Suprapubic skin (tissue), 4 donors: ENCODE results near the gene INPP5B. TPM values are rescaled to one million over a fixed set of nuclear protein-coding genes. Genes with fewer than 3 reads are reported as not detected.
A peak's percentile ranks its signal among the peaks of the same experiment; 100 is the strongest.
"Not testable (repeated sequence)": the region's sequence is repeated elsewhere in the genome, so short reads cannot be mapped to it uniquely, and the experiment has no call there.

Source experiments
- DNase-seq, 2 donors: peaks; one replicate each; pipeline ENCODE4 v3.0.0-alpha.2; 2019; ENCODE audit warnings: low spot score in 2 of 2
- H3K27ac ChIP-seq: fragments of 200-600 bp; sonication (generic); one replicate; pipeline ENCODE4 v1.5.1; 2019
- H3K27me3 ChIP-seq: fragments of 200-600 bp; sonication (generic); one replicate; pipeline ENCODE4 v1.5.1; 2019
- H3K36me3 ChIP-seq: fragments of 200-600 bp; sonication (generic); one replicate; pipeline ENCODE4 v1.5.1; 2019
- H3K4me1 ChIP-seq: fragments of 200-600 bp; sonication (generic); one replicate; pipeline ENCODE4 v1.5.1; 2019
- H3K4me3 ChIP-seq: fragments of 200-600 bp; sonication (generic); one replicate; pipeline ENCODE4 v1.5.1; 2019; ENCODE audit warnings: mild to moderate bottlenecking
- H3K9me3 ChIP-seq: fragments of 200-600 bp; sonication (generic); one replicate; pipeline ENCODE4 v1.5.1; 2019
- EP300 ChIP-seq: sonication (generic); formaldehyde crosslinking; IDR thresholded peaks from one replicate; pipeline ENCODE4 v1.6.1; 2017; ENCODE audit warnings: antibody characterized with exemption
- POLR2A ChIP-seq, 2 donors: fragments of 450-650 bp; IDR thresholded peaks; one replicate each; pipeline ENCODE4 v1.6.1; 2017; ENCODE audit warnings: antibody characterized with exemption in 2 of 2, mild to moderate bottlenecking in 2 of 2, moderate library complexity in 2 of 2
- POLR2AphosphoS5 ChIP-seq, 3 donors: sonication (generic); formaldehyde crosslinking; IDR thresholded peaks; one replicate each; pipeline ENCODE4 v1.6.1; 2017; ENCODE audit warnings: antibody characterized with exemption in 3 of 3
- WGBS: methylation state at CpG from one replicate; pipeline ENCODE4 v1.1.5; 2018; 5-methylcytosine and 5-hydroxymethylcytosine counted together
- total RNA-seq, 4 donors: library from RNA; depleted of rRNA; stranded (reverse); fragments of >200 nt; gene quantifications; one replicate each; pipeline ENCODE4 v1.1.0, GENCODE V29; 2016
- TF ChIP-seq, protein P1 (sequence below), 2 donors: fragments of 200-600 bp in 1 of 2; fragments of 450-650 bp in 1 of 2; sonication (generic) in 1 of 2; IDR thresholded peaks; one replicate each; pipeline ENCODE4 v1.5.1; 2016 to 2019; ENCODE audit warnings: antibody characterized with exemption in 2 of 2, mild to moderate bottlenecking in 1 of 2, moderate library complexity in 1 of 2

INPP5B gene
- total RNA-seq, 4 donors from 2014 or later: 14.0 to 30.9 (median 17.9) TPM

DNA sequence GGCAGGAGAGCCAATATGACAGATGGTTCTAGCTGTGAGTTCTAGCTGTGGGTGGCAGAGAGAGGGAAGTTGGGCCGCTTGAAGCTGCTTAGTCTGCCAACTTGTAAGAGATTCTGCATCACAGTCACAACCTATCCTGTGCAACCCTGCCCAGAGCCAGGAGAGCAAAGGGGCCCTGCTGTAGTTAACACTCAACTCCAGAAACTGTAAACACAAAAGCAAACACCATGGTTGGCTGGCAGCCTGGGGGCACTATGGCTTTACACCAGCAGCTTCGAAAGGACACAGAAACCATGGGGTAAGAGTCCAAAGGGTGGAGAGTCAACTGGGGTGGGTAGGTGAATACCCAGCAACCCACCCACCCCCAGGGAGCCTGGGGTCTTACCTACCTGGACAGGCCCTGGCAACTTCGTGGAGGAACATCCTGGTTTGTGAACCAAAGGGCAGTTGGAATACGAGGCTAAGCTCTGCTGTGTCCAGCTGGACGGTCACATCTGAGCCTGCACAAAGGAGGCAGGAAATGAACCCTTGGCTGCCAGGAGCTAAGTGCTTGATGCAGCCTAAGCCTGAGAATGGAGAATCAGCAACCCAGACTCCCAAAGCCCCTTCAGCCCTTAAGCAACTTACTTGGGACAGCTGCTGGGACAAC, 6.4 kb downstream of the INPP5B start:
- WGBS: 89% methylated on average over 4 of the region's 5 CpGs
- H3K27ac ChIP-seq: no peak overlapping the region
- peaks cover 2% of the 10 kb centered on the region for H3K4me1 ChIP-seq
- H3K27me3 ChIP-seq: no peaks in the 10 kb centered on the region
- H3K4me3 ChIP-seq: no peak overlapping the region
- no peak for DNase-seq
- TF ChIP-seq, protein P1, sequence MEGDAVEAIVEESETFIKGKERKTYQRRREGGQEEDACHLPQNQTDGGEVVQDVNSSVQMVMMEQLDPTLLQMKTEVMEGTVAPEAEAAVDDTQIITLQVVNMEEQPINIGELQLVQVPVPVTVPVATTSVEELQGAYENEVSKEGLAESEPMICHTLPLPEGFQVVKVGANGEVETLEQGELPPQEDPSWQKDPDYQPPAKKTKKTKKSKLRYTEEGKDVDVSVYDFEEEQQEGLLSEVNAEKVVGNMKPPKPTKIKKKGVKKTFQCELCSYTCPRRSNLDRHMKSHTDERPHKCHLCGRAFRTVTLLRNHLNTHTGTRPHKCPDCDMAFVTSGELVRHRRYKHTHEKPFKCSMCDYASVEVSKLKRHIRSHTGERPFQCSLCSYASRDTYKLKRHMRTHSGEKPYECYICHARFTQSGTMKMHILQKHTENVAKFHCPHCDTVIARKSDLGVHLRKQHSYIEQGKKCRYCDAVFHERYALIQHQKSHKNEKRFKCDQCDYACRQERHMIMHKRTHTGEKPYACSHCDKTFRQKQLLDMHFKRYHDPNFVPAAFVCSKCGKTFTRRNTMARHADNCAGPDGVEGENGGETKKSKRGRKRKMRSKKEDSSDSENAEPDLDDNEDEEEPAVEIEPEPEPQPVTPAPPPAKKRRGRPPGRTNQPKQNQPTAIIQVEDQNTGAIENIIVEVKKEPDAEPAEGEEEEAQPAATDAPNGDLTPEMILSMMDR (IDR thresholded peaks at IDR 0.05): no peak
- no peak for TF ChIP-seq EP300
- no peak for TF ChIP-seq POLR2AphosphoS5 (IDR thresholded peaks at IDR 0.05)
- no peak for TF ChIP-seq POLR2A (IDR thresholded peaks at IDR 0.05)
- H3K9me3 ChIP-seq: no peaks in the 10 kb centered on the region
- H3K36me3 ChIP-seq: peaks cover 29% of the 10 kb centered on the region

- not testable (repeated sequence) for DNase-seq, H3K9me3 ChIP-seq, H3K4me3 ChIP-seq, H3K27me3 ChIP-seq, H3K4me1 ChIP-seq, H3K27ac ChIP-seq
- peaks cover 18% of the 10 kb centered on the region for H3K36me3 ChIP-seq
- WGBS: 94% methylated on average over 14 of the region's 14 CpGs
Measured at GRCh38 chr1:37936760-37937159, 10.1 kb downstream of the INPP5B start.

GRCh38 chr1:37932759-37933158, 14.1 kb downstream of the INPP5B start:
- Histone ChIP-seq H3K4me3 (no peak overlapping the region), H3K4me1 (peaks cover 22% of the 10 kb centered on the region), H3K27ac (no peak overlapping the region), H3K36me3 (peaks cover 3% of the 10 kb centered on the region), H3K27me3 (no peaks in the 10 kb centered on the region), H3K9me3 (no peaks in the 10 kb centered on the region)
- TF ChIP-seq, protein P1 (IDR thresholded peaks at IDR 0.05): no peak
- no peak for TF ChIP-seq POLR2AphosphoS5 (IDR thresholded peaks at IDR 0.05)
- DNase-seq: no peak
- whole genome bisulfite sequencing: 79% methylated on average over 4 of the region's 4 CpGs

- H3K9me3 ChIP-seq: no peaks in the 10 kb centered on the region
Measured at GRCh38 chr1:37931361-37932158, 15.3 kb downstream of the INPP5B start.

DNA sequence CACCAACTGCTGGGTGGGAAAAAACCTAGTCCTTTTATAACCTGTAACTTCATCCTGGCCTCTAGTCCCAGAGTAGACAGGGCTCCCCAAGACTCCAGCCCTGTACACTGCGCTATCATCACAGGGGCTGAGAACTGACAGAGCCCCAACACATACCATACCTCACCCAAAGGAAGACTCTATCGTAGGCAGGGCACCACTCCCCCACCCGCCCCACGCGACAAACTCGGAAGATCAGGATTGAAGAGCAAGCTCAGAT, 15.8 kb downstream of the INPP5B start:
- TF ChIP-seq, protein P1 (IDR thresholded peaks at IDR 0.05): no peak
- TF ChIP-seq POLR2AphosphoS5 (IDR thresholded peaks at IDR 0.05): no peak
- no peaks in the 10 kb centered on the region for H3K27me3 ChIP-seq
- 10% methylated on average over 5 of the region's 6 CpGs for WGBS

More at GRCh38 chr1:37931361-37932158, 15.3 kb downstream of the INPP5B start:
- no peak for TF ChIP-seq EP300
- no peak for TF ChIP-seq POLR2AphosphoS5 (IDR thresholded peaks at IDR 0.05)
- TF ChIP-seq, protein P1 (IDR thresholded peaks at IDR 0.05): no peak
- TF ChIP-seq POLR2A (IDR thresholded peaks at IDR 0.05): no peak
- Histone ChIP-seq H3K27ac (peak overlapping the region; percentile 79), H3K27me3 (no peaks in the 10 kb centered on the region), H3K4me1 (peaks cover 22% of the 10 kb centered on the region), H3K36me3 (peaks cover 3% of the 10 kb centered on the region), H3K4me3 (peak overlapping the region; percentile 83)
- DNase-seq: peak; percentile 97 to 98
- WGBS: under 1% methylated on average over 35 of the region's 68 CpGs

More for the DNA sequence above, 15.8 kb downstream of the INPP5B start:
- H3K36me3 ChIP-seq: peaks cover 3% of the 10 kb centered on the region
- H3K27ac ChIP-seq: peak overlapping the region; percentile 79
- H3K4me3 ChIP-seq: peak overlapping the region; percentile 83
- no peaks in the 10 kb centered on the region for H3K9me3 ChIP-seq
- peaks cover 22% of the 10 kb centered on the region for H3K4me1 ChIP-seq
- no peak for DNase-seq
